HEK293 (cell line): ENCODE results near the gene DPEP2.

ENCODE experiments used
- CTCF ChIA-PET: fragments of 350-600 bp; formaldehyde crosslinking; extraction: SDS; loops from one replicate; lab custom pipeline; 2021; ENCODE audit warnings: antibody characterized with exemption; lab: Yijun Ruan, JAX
- POLR2A ChIA-PET: fragments of 300-600 bp; formaldehyde crosslinking; extraction: SDS; loops from one replicate; lab custom pipeline; 2020; ENCODE audit warnings: antibody characterized with exemption, inconsistent platforms; lab: Yijun Ruan, JAX
- H3K27ac ChIP-seq: fragments of 200-500 bp; sonication (Bioruptor generic); 2 replicates; pipeline ENCODE4 v1.5.1; 2014; ENCODE audit warnings: low read depth, low read length, control low read depth, inconsistent platforms; ENCODE audit errors: extremely low read depth
- H3K36me3 ChIP-seq, 2 experiments: fragments of 200-500 bp in 1 of 2; sonication (Bioruptor generic) in 1 of 2; 1 replicate in 1 of 2; 2 replicates in 1 of 2; pipeline ENCODE4 v1.5.1; 2014 to 2017; ENCODE audit warnings: inconsistent platforms in 2 of 2, low read length in 2 of 2; ENCODE audit not compliant: control insufficient read depth in 2 of 2, insufficient read depth in 1 of 2
- H3K4me1 ChIP-seq: fragments of 200-500 bp; sonication (Bioruptor generic); 2 replicates; pipeline ENCODE4 v1.5.1; 2014; ENCODE audit warnings: mild to moderate bottlenecking, low read length, inconsistent platforms; ENCODE audit not compliant: control insufficient read depth, insufficient read depth
- H3K4me3 ChIP-seq: 2 replicates; pipeline ENCODE4 v1.5.1; 2011; ENCODE audit warnings: low read depth, mild to moderate bottlenecking, control low read depth, low read length, moderate library complexity
- H3K9me3 ChIP-seq: fragments of 200-500 bp; sonication (Bioruptor generic); 2 replicates; pipeline ENCODE4 v1.5.1; 2014; ENCODE audit warnings: low read depth, low read length, inconsistent platforms; ENCODE audit not compliant: control insufficient read depth, insufficient read depth
- FEZF1 ChIP-seq: fragments of 450-650 bp; formaldehyde crosslinking; IDR thresholded peaks from 2 replicates; pipeline ENCODE4 v1.5.1; 2016; ENCODE audit warnings: missing biosample characterization, missing genetic modification characterization
- IKZF3 ChIP-seq: fragments of 450-650 bp; IDR thresholded peaks from 2 replicates; pipeline ENCODE4 v1.5.0; 2018; ENCODE audit warnings: missing biosample characterization, mild to moderate bottlenecking, missing genetic modification characterization, moderate library complexity
- KLF8 ChIP-seq: fragments of 450-650 bp; formaldehyde crosslinking; IDR thresholded peaks from 2 replicates; pipeline ENCODE4 v1.5.1; 2016; ENCODE audit warnings: missing biosample characterization, missing genetic modification characterization
- REPIN1 ChIP-seq: fragments of 450-650 bp; formaldehyde crosslinking; IDR thresholded peaks from 2 replicates; pipeline ENCODE4 v1.5.1; 2017; ENCODE audit warnings: missing biosample characterization, missing genetic modification characterization, low read depth
- SETDB1 ChIP-seq: IDR thresholded peaks from one replicate; pipeline ENCODE4 v1.6.1; 2017; ENCODE audit warnings: mild to moderate bottlenecking, low read length, moderate library complexity, mixed read lengths; ENCODE audit not compliant: insufficient read length
- ZBTB1 ChIP-seq: fragments of 450-650 bp; formaldehyde crosslinking; IDR thresholded peaks from 2 replicates; pipeline ENCODE4 v1.5.1; 2016; ENCODE audit warnings: missing biosample characterization, missing genetic modification characterization
- ZBTB21 ChIP-seq: fragments of 450-650 bp; formaldehyde crosslinking; IDR thresholded peaks from 2 replicates; pipeline ENCODE4 v1.5.1; 2017; ENCODE audit warnings: missing biosample characterization, missing genetic modification characterization
- ZEB2 ChIP-seq: fragments of 450-650 bp; formaldehyde crosslinking; IDR thresholded peaks from 2 replicates; pipeline ENCODE4 v1.5.1; 2016; ENCODE audit warnings: missing biosample characterization, missing genetic modification characterization
- ZFP69B ChIP-seq: fragments of 450-650 bp; formaldehyde crosslinking; IDR thresholded peaks from 2 replicates; pipeline ENCODE4 v1.5.1; 2016; ENCODE audit warnings: missing biosample characterization, missing genetic modification characterization
- ZNF132 ChIP-seq: fragments of 450-650 bp; formaldehyde crosslinking; IDR thresholded peaks from 2 replicates; pipeline ENCODE4 v1.5.1; 2017; ENCODE audit warnings: missing biosample characterization, missing genetic modification characterization, borderline replicate concordance
- ZNF133 ChIP-seq: fragments of 450-650 bp; formaldehyde crosslinking; IDR thresholded peaks from 2 replicates; pipeline ENCODE4 v1.5.1; 2016; ENCODE audit warnings: missing biosample characterization, missing genetic modification characterization
- ZNF155 ChIP-seq: fragments of 450-650 bp; formaldehyde crosslinking; IDR thresholded peaks from 2 replicates; pipeline ENCODE4 v1.5.1; 2016; ENCODE audit warnings: missing biosample characterization, missing genetic modification characterization
- ZNF211 ChIP-seq: fragments of 450-650 bp; formaldehyde crosslinking; IDR thresholded peaks from 2 replicates; pipeline ENCODE4 v1.5.1; 2016; ENCODE audit warnings: low read depth, missing biosample characterization, missing genetic modification characterization
- ZNF24 ChIP-seq: fragments of 450-650 bp; formaldehyde crosslinking; IDR thresholded peaks from 2 replicates; pipeline ENCODE4 v1.5.1; 2016; ENCODE audit warnings: missing biosample characterization, missing genetic modification characterization
- ZNF266 ChIP-seq: fragments of 450-650 bp; formaldehyde crosslinking; IDR thresholded peaks from 2 replicates; pipeline ENCODE4 v1.5.1; 2016; ENCODE audit warnings: missing biosample characterization, missing genetic modification characterization, low read depth
- ZNF292 ChIP-seq: fragments of 450-650 bp; formaldehyde crosslinking; IDR thresholded peaks from 2 replicates; pipeline ENCODE4 v1.5.1; 2016; ENCODE audit warnings: low read depth, missing biosample characterization, missing genetic modification characterization, borderline replicate concordance
- ZNF311 ChIP-seq: fragments of 450-650 bp; formaldehyde crosslinking; IDR thresholded peaks from 2 replicates; pipeline ENCODE4 v1.5.1; 2017; ENCODE audit warnings: missing biosample characterization, missing genetic modification characterization, borderline replicate concordance
- ZNF394 ChIP-seq: fragments of 450-650 bp; formaldehyde crosslinking; IDR thresholded peaks from 2 replicates; pipeline ENCODE4 v1.5.1; 2016; ENCODE audit warnings: missing biosample characterization, missing genetic modification characterization, mild to moderate bottlenecking, moderate library complexity, borderline replicate concordance
- ZNF555 ChIP-seq: fragments of 450-650 bp; formaldehyde crosslinking; conservative IDR thresholded peaks from 2 replicates; pipeline ENCODE4 v1.5.1; 2017; ENCODE audit warnings: missing biosample characterization, mild to moderate bottlenecking, missing genetic modification characterization, inconsistent platforms
- ZNF624 ChIP-seq: fragments of 450-650 bp; formaldehyde crosslinking; IDR thresholded peaks from 2 replicates; pipeline ENCODE4 v1.5.1; 2017; ENCODE audit warnings: missing biosample characterization, missing genetic modification characterization
- ZNF660 ChIP-seq: fragments of 450-650 bp; IDR thresholded peaks from 2 replicates; pipeline ENCODE4 v1.5.1; 2018; ENCODE audit warnings: missing biosample characterization, mild to moderate bottlenecking, missing genetic modification characterization
- ZNF791 ChIP-seq: fragments of 450-650 bp; formaldehyde crosslinking; IDR thresholded peaks from 2 replicates; pipeline ENCODE4 v1.5.1; 2016; ENCODE audit warnings: missing biosample characterization, missing genetic modification characterization
- TF ChIP-seq, protein P1 (sequence below): fragments of 450-650 bp; formaldehyde crosslinking; IDR thresholded peaks from 2 replicates; pipeline ENCODE4 v1.5.1; 2017; ENCODE audit warnings: missing biosample characterization, missing genetic modification characterization
- TF ChIP-seq, protein P2 (sequence below): fragments of 450-650 bp; formaldehyde crosslinking; IDR thresholded peaks from 2 replicates; pipeline ENCODE4 v1.5.1; 2016; ENCODE audit warnings: missing biosample characterization, missing genetic modification characterization, borderline replicate concordance
- TF ChIP-seq, protein P3 (sequence below): fragments of 450-650 bp; formaldehyde crosslinking; IDR thresholded peaks from 2 replicates; pipeline ENCODE4 v1.5.1; 2016; ENCODE audit warnings: missing biosample characterization, missing genetic modification characterization
- TF ChIP-seq, protein P4 (sequence below): fragments of 450-650 bp; formaldehyde crosslinking; IDR thresholded peaks from 2 replicates; pipeline ENCODE4 v1.5.1; 2016; ENCODE audit warnings: missing biosample characterization, missing genetic modification characterization

The DPEP2 gene

GRCh38 chr16:68000450-68000849, 1.2 kb upstream of the DPEP2 start:
- H3K36me3 ChIP-seq = no peaks in the 10 kb centered on the region
- ChIA-PET POLR2A (interaction anchor here (1.4 kb wide), 1 partner anchor 18 kb away, joined by 4 read pairs; no protein-coding TSS in a partner anchor), CTCF (no interaction called here)
- H3K27ac ChIP-seq = no peak overlapping the region
- TF ChIP-seq ZNF660 (no peak), ZNF132 (tag by site-specific recombination) (no peak), ZNF624 (tag by site-specific recombination) (no peak), ZNF155 (tag by site-specific recombination) (no peak), ZNF133 (tag by site-specific recombination) (no peak), ZEB2 (tag by site-specific recombination) (no peak), ZNF394 (tag by site-specific recombination) (no peak)
- TF ChIP-seq, protein P1, sequence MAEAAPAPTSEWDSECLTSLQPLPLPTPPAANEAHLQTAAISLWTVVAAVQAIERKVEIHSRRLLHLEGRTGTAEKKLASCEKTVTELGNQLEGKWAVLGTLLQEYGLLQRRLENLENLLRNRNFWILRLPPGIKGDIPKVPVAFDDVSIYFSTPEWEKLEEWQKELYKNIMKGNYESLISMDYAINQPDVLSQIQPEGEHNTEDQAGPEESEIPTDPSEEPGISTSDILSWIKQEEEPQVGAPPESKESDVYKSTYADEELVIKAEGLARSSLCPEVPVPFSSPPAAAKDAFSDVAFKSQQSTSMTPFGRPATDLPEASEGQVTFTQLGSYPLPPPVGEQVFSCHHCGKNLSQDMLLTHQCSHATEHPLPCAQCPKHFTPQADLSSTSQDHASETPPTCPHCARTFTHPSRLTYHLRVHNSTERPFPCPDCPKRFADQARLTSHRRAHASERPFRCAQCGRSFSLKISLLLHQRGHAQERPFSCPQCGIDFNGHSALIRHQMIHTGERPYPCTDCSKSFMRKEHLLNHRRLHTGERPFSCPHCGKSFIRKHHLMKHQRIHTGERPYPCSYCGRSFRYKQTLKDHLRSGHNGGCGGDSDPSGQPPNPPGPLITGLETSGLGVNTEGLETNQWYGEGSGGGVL = no peak
- H3K4me1 ChIP-seq = no peaks in the 10 kb centered on the region
- no peak overlapping the region for H3K4me3 ChIP-seq
- H3K9me3 ChIP-seq = no peaks in the 10 kb centered on the region

GRCh38 chr16:67999985-68000384, 701 bp upstream of the DPEP2 start:
- no peaks in the 10 kb centered on the region for H3K36me3 ChIP-seq
- H3K27ac ChIP-seq = no peak overlapping the region
- H3K9me3 ChIP-seq = no peaks in the 10 kb centered on the region
- H3K4me1 ChIP-seq = no peaks in the 10 kb centered on the region
- ChIA-PET CTCF (no interaction called here), POLR2A (no interaction called here)
- H3K4me3 ChIP-seq = no peak overlapping the region
- TF ChIP-seq ZNF791 (tag by site-specific recombination) (no peak), KLF8 (tag by site-specific recombination) (no peak), REPIN1 (tag by site-specific recombination) (no peak), ZNF266 (tag by site-specific recombination) (no peak), ZNF311 (tag by site-specific recombination) (no peak), ZNF555 (no peak), ZBTB1 (tag by site-specific recombination) (no peak), ZNF24 (no peak), IKZF3 (tag by site-specific recombination) (no peak), ZBTB21 (tag by site-specific recombination) (no peak), SETDB1 (no peak), ZNF211 (no peak), ZNF292 (tag by site-specific recombination) (no peak), ZFP69B (tag by site-specific recombination) (no peak), FEZF1 (tag by site-specific recombination) (no peak)
- TF ChIP-seq, protein P2, sequence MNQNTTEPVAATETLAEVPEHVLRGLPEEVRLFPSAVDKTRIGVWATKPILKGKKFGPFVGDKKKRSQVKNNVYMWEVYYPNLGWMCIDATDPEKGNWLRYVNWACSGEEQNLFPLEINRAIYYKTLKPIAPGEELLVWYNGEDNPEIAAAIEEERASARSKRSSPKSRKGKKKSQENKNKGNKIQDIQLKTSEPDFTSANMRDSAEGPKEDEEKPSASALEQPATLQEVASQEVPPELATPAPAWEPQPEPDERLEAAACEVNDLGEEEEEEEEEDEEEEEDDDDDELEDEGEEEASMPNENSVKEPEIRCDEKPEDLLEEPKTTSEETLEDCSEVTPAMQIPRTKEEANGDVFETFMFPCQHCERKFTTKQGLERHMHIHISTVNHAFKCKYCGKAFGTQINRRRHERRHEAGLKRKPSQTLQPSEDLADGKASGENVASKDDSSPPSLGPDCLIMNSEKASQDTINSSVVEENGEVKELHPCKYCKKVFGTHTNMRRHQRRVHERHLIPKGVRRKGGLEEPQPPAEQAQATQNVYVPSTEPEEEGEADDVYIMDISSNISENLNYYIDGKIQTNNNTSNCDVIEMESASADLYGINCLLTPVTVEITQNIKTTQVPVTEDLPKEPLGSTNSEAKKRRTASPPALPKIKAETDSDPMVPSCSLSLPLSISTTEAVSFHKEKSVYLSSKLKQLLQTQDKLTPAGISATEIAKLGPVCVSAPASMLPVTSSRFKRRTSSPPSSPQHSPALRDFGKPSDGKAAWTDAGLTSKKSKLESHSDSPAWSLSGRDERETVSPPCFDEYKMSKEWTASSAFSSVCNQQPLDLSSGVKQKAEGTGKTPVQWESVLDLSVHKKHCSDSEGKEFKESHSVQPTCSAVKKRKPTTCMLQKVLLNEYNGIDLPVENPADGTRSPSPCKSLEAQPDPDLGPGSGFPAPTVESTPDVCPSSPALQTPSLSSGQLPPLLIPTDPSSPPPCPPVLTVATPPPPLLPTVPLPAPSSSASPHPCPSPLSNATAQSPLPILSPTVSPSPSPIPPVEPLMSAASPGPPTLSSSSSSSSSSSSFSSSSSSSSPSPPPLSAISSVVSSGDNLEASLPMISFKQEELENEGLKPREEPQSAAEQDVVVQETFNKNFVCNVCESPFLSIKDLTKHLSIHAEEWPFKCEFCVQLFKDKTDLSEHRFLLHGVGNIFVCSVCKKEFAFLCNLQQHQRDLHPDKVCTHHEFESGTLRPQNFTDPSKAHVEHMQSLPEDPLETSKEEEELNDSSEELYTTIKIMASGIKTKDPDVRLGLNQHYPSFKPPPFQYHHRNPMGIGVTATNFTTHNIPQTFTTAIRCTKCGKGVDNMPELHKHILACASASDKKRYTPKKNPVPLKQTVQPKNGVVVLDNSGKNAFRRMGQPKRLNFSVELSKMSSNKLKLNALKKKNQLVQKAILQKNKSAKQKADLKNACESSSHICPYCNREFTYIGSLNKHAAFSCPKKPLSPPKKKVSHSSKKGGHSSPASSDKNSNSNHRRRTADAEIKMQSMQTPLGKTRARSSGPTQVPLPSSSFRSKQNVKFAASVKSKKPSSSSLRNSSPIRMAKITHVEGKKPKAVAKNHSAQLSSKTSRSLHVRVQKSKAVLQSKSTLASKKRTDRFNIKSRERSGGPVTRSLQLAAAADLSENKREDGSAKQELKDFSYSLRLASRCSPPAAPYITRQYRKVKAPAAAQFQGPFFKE (tag by site-specific recombination) = no peak
- TF ChIP-seq, protein P3, sequence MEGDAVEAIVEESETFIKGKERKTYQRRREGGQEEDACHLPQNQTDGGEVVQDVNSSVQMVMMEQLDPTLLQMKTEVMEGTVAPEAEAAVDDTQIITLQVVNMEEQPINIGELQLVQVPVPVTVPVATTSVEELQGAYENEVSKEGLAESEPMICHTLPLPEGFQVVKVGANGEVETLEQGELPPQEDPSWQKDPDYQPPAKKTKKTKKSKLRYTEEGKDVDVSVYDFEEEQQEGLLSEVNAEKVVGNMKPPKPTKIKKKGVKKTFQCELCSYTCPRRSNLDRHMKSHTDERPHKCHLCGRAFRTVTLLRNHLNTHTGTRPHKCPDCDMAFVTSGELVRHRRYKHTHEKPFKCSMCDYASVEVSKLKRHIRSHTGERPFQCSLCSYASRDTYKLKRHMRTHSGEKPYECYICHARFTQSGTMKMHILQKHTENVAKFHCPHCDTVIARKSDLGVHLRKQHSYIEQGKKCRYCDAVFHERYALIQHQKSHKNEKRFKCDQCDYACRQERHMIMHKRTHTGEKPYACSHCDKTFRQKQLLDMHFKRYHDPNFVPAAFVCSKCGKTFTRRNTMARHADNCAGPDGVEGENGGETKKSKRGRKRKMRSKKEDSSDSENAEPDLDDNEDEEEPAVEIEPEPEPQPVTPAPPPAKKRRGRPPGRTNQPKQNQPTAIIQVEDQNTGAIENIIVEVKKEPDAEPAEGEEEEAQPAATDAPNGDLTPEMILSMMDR (tag by site-specific recombination) = no peak
- TF ChIP-seq, protein P4, sequence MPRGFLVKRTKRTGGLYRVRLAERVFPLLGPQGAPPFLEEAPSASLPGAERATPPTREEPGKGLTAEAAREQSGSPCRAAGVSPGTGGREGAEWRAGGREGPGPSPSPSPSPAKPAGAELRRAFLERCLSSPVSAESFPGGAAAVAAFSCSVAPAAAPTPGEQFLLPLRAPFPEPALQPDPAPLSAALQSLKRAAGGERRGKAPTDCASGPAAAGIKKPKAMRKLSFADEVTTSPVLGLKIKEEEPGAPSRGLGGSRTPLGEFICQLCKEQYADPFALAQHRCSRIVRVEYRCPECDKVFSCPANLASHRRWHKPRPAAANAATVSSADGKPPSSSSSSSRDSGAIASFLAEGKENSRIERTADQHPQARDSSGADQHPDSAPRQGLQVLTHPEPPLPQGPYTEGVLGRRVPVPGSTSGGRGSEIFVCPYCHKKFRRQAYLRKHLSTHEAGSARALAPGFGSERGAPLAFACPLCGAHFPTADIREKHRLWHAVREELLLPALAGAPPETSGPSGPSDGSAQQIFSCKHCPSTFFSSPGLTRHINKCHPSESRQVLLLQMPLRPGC = no peak
